HG02938 (cell line): Measurements from ENCODE around the gene ZNF70.

Experiments used
- ATAC-seq: cut with Tn5 transposase; IDR thresholded peaks from one replicate; pipeline ENCODE4 v1.9.1; 2021; ENCODE audit warnings: mild to moderate bottlenecking, moderate library complexity; ENCODE audit not compliant: unreplicated experiment

ZNF70 gene

DNA sequence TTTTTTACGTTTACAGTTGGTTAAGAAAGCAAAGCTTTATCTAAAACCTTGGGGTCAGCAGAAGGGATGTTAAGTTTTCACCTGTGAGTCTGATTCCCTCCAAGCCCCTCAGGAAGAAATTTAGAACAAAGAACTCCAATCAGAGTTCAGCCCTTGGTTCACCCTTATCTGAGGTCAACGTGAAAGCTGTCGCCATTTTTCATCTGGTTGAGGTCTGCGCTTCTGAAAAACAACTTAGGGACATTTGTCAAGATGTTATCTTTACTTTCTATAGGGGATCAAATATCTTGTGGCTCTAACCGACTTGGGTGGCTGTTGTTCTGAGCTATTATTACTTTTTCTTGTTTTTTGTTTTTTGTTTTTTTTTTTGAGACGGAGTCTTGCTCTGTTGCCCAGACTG is 30.1 kb downstream of the ZNF70 start:
- no peak for ATAC-seq

- no peak for ATAC-seq
These were observed 32.3 kb downstream of the ZNF70 start for GRCh38 chr22:23718371-23719165.

GRCh38 chr22:23716811-23717801 is 33.8 kb downstream of the ZNF70 start:
- no peak for ATAC-seq

DNA sequence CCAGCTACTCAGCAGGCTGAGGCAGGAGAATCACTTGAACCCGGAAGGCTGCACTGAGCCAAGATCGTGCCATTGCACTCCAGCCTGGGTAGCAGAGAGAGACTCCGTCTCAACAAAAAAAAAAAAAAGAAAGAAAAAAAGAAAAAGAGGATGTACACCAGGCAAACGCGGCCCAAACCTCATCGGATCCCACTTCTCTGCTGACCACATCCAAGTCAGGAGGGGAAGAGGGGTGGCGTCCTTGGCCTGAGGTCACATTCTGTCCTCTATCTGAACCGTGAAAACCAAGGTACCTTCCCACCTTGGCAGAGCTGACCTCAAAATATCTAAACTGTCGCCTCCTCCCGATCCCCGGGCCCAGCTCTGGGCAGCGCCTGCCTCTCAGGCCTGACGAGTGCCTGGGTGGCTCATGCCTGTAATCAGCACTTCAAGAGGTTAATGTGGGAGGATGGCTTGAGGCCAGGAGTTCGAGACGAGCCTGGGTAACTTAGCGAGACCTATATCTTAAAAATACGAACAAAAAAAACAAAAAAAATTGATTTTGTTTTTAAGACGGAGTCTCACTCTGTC is 35.0 kb downstream of the ZNF70 start:
- ATAC-seq, result no peak

DNA sequence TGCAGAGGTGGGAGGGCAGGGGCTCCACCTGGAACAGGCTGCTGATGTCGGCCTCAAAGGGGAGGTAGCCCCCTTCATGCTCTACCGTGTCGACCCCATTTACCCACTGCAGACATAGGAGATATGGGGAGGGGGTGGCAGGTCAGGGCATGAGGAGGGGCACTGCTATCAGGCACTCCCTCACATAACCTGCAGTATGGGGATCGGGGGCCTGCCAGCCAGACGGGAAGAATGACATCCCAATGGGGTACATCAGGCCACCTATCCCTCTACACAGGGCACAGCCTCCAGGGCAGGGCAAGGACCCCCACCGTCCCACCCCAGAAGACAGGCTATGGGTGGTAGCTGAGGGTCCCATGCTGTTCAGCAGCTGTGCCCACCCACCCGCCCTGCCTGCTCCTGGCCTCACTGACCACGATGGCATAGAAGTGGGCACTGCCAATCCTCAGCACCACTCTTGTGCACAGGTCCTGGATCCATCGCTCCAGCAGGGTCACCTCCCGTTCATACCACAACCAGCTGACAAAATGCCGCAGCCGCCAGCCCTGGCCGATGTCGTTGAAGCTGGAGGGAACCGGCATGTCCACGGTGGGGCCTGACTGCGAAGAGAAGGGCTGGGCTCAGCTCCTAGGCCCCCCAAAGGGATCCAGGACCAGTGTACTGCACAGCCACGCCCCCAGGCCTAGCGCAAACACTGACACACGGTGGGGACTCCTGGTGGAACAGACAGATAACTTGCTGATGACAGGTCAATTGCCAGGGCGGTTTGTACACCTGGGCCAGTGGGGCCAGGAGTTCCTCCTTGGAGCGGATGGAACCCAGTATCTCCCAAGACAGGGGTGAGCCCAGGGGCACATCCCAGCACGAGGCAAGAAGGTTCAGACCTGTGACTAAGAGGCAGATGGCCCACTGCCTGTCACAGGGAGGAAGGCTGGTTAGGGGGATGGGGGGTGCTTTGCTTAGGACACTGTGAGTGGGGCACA is 36.0 kb downstream of the ZNF70 start:
- no peak for ATAC-seq

DNA sequence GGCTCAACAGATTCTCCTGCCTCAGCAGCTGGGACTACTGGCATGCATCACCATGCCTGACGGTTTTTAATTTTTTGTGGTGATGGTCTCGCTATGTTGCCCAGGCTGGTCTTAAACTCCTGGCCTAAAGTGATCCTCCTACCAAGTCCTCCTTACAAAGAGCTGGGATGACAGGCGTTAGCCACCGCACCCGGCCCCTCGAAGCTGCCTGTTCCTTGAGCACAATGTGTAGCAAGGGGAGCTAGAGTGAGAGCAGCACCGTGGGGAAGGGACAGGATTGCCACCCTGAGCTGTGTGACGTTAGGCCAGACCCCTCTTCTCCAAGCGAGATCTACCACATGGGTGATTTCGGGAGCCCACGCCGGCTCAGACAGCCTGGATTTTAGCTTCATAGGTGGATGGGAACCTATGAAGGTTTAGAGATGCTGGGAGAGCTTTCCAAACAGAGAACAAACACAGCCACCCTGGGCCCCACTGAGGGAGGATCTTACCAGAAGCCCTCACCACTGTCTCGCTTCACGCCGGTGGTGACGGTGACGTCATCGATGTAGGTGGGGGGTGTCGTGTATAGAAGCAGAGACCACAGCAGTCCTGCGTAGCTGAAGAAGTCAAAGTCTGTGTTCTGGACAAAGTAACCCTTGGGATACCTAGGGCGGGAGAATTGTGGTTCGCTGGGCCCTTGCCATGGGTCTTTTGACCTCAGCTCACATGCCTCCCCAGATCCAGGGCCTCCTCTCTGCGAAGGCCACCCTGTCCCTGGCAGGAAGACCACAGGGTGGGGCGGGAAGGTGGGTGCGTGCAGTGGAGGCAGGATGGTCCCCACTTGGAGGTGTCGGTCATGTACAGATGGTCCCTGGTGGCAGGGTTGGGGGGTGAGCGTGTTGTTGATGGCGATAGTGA is 37.0 kb downstream of the ZNF70 start:
- no peak for ATAC-seq

GRCh38 chr22:23712256-23712655 is 38.7 kb downstream of the ZNF70 start:
- no peak for ATAC-seq

- ATAC-seq, result no peak
These were observed 41.8 kb downstream of the ZNF70 start for GRCh38 chr22:23709107-23709506.

DNA sequence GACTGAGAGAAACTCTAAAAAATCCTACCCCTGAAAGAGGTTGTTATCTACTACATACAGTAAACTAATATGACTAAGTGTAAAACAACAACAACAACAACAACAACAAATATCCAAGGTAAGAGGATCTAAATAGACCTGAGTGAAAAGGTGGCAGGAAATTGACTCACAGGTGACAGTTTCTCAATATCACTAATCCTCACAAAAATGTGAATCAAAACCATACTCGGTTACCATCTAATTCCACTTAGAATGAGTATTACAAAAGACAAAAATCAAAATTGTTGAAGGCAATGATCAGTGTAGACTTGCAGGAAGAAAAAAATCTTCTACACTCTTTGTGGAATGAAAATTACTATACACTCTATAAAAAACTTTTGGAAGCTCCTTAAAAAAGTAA is 42.6 kb downstream of the ZNF70 start:
- no peak for ATAC-seq

DNA sequence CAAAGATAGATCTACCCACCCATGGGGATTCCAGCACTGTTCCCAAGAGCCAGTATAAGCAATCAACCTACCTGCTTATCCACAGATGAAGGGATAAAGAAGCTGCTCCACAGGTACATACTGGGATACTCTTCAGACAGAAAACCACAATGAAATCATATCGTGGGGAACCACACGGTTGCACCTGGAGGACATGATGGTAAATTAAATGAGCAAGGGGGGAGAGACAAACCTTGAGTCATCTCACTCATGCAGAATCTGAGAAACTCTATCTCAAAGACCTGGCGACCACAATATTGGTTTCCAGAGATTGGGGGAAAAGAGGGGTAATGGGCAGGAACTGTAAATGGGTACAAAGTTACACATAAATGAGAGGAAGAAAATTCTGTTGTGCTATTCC is 45.6 kb downstream of the ZNF70 start:
- ATAC-seq, result no peak

- ATAC-seq, result no peak
These were observed 46.1 kb downstream of the ZNF70 start for GRCh38 chr22:23704829-23705228.

GRCh38 chr22:23704062-23704461 is 46.9 kb downstream of the ZNF70 start:
- ATAC-seq, result no peak

GRCh38 chr22:23700706-23701105 is 50.2 kb downstream of the ZNF70 start:
- ATAC-seq, result no peak

GRCh38 chr22:23698673-23699235 is 52.2 kb downstream of the ZNF70 start:
- no peak for ATAC-seq

GRCh38 chr22:23698094-23698493 is 52.8 kb downstream of the ZNF70 start:
- ATAC-seq, result no peak

- no peak for ATAC-seq
These were observed 53.6 kb downstream of the ZNF70 start for GRCh38 chr22:23697031-23697970.

DNA sequence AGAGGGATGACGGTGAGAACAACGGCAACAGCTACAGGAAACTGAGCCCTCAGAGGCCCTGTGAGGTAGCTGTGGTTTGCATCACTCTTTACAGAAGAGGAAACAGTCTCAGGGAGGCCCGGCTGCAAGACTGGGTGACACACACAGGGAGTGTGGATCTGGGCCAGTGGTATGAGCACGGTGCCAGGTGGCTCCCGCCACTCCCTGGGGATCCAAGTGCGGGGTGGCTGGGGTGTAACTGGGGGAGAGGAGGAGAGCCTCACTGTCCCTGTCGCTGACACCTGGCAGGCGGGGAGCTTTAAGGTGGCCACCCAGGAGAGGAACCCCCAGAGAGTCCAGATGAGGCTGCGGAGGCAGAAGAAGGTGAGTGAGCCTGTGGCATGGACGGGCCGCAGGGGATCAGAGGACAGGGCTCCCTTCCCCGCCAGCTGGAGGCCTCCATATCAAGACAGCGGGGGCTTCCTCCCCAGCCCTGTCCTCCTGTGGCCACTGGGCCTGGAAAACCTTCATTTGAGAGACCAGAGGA is 54.5 kb downstream of the ZNF70 start:
- ATAC-seq, result peak; percentile 87
